GM19468 (cell line): Measurements from ENCODE around the gene CAMTA1.

Experiments used
- ATAC-seq: cut with Tn5 transposase; IDR thresholded peaks from one replicate; pipeline ENCODE4 v1.9.1; 2021; ENCODE audit warnings: mild to moderate bottlenecking, moderate library complexity, moderate number of reproducible peaks; ENCODE audit not compliant: unreplicated experiment; ENCODE audit errors: extremely low read depth

The CAMTA1 gene

GRCh38 chr1:7047866-7048265 is 262.6 kb downstream of the CAMTA1 start:
- no peak for ATAC-seq

GRCh38 chr1:7048395-7048794 is 263.1 kb downstream of the CAMTA1 start:
- no peak for ATAC-seq

GRCh38 chr1:7049913-7050625 is 264.8 kb downstream of the CAMTA1 start:
- ATAC-seq = no peak

- ATAC-seq = no peak
Measured at GRCh38 chr1:7050751-7051665, 265.8 kb downstream of the CAMTA1 start.

- ATAC-seq = no peak
Measured at GRCh38 chr1:7052701-7053100, 267.4 kb downstream of the CAMTA1 start.

- no peak for ATAC-seq
Measured at GRCh38 chr1:7060745-7061144, 275.5 kb downstream of the CAMTA1 start.

GRCh38 chr1:7062346-7063061 is 277.2 kb downstream of the CAMTA1 start:
- no peak for ATAC-seq

- ATAC-seq = no peak
Measured at GRCh38 chr1:7063981-7064380, 278.7 kb downstream of the CAMTA1 start.

- no peak for ATAC-seq
Measured at GRCh38 chr1:7068552-7068951, 283.3 kb downstream of the CAMTA1 start.

GRCh38 chr1:7069931-7070330 is 284.7 kb downstream of the CAMTA1 start:
- ATAC-seq = no peak

GRCh38 chr1:7070389-7071029 is 285.3 kb downstream of the CAMTA1 start:
- ATAC-seq = no peak

- ATAC-seq = no peak
Measured at GRCh38 chr1:7076117-7076516, 290.9 kb downstream of the CAMTA1 start.

- ATAC-seq = no peak
Measured at GRCh38 chr1:7076572-7076971, 291.3 kb downstream of the CAMTA1 start.

- no peak for ATAC-seq
Measured at GRCh38 chr1:7077136-7077535, 291.9 kb downstream of the CAMTA1 start.

GRCh38 chr1:7077970-7078369 is 292.7 kb downstream of the CAMTA1 start:
- no peak for ATAC-seq

- no peak for ATAC-seq
Measured at GRCh38 chr1:7079637-7080036, 294.4 kb downstream of the CAMTA1 start.

GRCh38 chr1:7084232-7084894 is 299.1 kb downstream of the CAMTA1 start:
- no peak for ATAC-seq

- no peak for ATAC-seq
Measured at GRCh38 chr1:7085521-7085920, 300.3 kb downstream of the CAMTA1 start.

GRCh38 chr1:7086106-7086505 is 300.9 kb downstream of the CAMTA1 start:
- ATAC-seq = no peak

GRCh38 chr1:7087888-7088287 is 302.6 kb downstream of the CAMTA1 start:
- ATAC-seq = no peak
